Upper lobe of right lung (tissue), 1 donor: ENCODE measurements around the gene ARSA. TPM values are rescaled to one million over a fixed set of nuclear protein-coding genes. Genes with fewer than 3 reads are reported as not detected.

Experiments used
- ATAC-seq: fragments of 200-7000 bp; cut with Tn5 transposase; one replicate; pipeline ENCODE4 v1.9.1; 2020; ENCODE audit warnings: mild to moderate bottlenecking, moderate library complexity
- DNase-seq: peaks from one replicate; pipeline ENCODE4 v3.0.0-alpha.2; 2020
- H3K27ac ChIP-seq: fragments of 200-600 bp; one replicate; pipeline ENCODE4 v1.8.0; 2022
- H3K27me3 ChIP-seq: fragments of 200-600 bp; one replicate; pipeline ENCODE4 v1.8.0; 2022; ENCODE audit warnings: mild to moderate bottlenecking
- H3K36me3 ChIP-seq: fragments of 200-600 bp; one replicate; pipeline ENCODE4 v1.8.0; 2022
- H3K4me1 ChIP-seq: fragments of 200-600 bp; one replicate; pipeline ENCODE4 v1.8.0; 2022
- H3K4me3 ChIP-seq: fragments of 200-600 bp; one replicate; pipeline ENCODE4 v1.8.0; 2022; ENCODE audit warnings: mild to moderate bottlenecking
- H3K9me3 ChIP-seq: fragments of 200-600 bp; one replicate; pipeline ENCODE4 v1.8.0; 2022
- CTCF ChIP-seq: fragments of 200-600 bp; IDR thresholded peaks from one replicate; pipeline ENCODE4 v1.8.0; 2022; ENCODE audit warnings: antibody characterized with exemption
- intact Hi-C: fragments of 100-400 bp; cut with DNase I; formaldehyde crosslinking; loops from one replicate; pipeline ENCODE4 v1.11.0; 2022
- total RNA-seq: library from RNA; stranded (reverse); fragmentation: NEBNext Ultra II Directional; extraction: Animal tissue kit (Norgen Biotek cat#: 25700); gene quantifications from one replicate; pipeline ENCODE4 v1.2.1, GENCODE V29; 2021
- donor health status: DM: no; HTN: yes; CAD: no; lungs with severe emphysema.

The ARSA gene
- total RNA-seq, 1 donor from 2014 or later, result 46.4 TPM

GRCh38 chr22:50582493-50583293, 45.3 kb downstream of the ARSA start, which contains the start of gene CHKB:
Gene CHKB (minus strand): TSS chr22:50582849. CDS start chr22:50582781, 68 bp downstream.
- TF ChIP-seq CTCF, result no peak
- H3K27me3 ChIP-seq, result no peaks in the 10 kb centered on the region
- peak; percentile 99 for DNase-seq
- peak within 1 kb of the TSS; percentile 99 for H3K27ac ChIP-seq
- H3K4me3 ChIP-seq, result peak within 1 kb of the TSS; percentile 82
- intact Hi-C loops, result no loop called here
- peaks cover 23% of the 10 kb centered on the region for H3K4me1 ChIP-seq
- peak; percentile 97 for ATAC-seq
- no peaks in the 10 kb centered on the region for H3K36me3 ChIP-seq
- no peaks in the 10 kb centered on the region for H3K9me3 ChIP-seq

- H3K9me3 ChIP-seq, result no peaks in the 10 kb centered on the region
- peak overlapping the region; percentile 99 for H3K27ac ChIP-seq
- ATAC-seq (no peak), DNase-seq (no peak)
- no peaks in the 10 kb centered on the region for H3K27me3 ChIP-seq
- intact Hi-C loops, result no loop called here
- peak overlapping the region; percentile 82 for H3K4me3 ChIP-seq
- H3K36me3 ChIP-seq, result no peaks in the 10 kb centered on the region
- H3K4me1 ChIP-seq, result peaks cover 27% of the 10 kb centered on the region
- TF ChIP-seq CTCF, result no peak
These were observed 45.9 kb downstream of the ARSA start for GRCh38 chr22:50581950-50582492.

- ATAC-seq (no peak), DNase-seq (peak; percentile 64)
- no peaks in the 10 kb centered on the region for H3K27me3 ChIP-seq
- no peak for TF ChIP-seq CTCF
- H3K4me3 ChIP-seq, result peak overlapping the region; percentile 82
- peak overlapping the region; percentile 99 for H3K27ac ChIP-seq
- H3K9me3 ChIP-seq, result no peaks in the 10 kb centered on the region
- peaks cover 27% of the 10 kb centered on the region for H3K4me1 ChIP-seq
- intact Hi-C loops, result no loop called here
- no peaks in the 10 kb centered on the region for H3K36me3 ChIP-seq
These were observed 46.7 kb downstream of the ARSA start for GRCh38 chr22:50581031-50581949.

GRCh38 chr22:50579752-50580151, 48.2 kb downstream of the ARSA start:
- TF ChIP-seq CTCF, result no peak
- DNase-seq, result no peak
- Histone ChIP-seq H3K27me3 (no peaks in the 10 kb centered on the region), H3K27ac (no peak overlapping the region), H3K36me3 (no peaks in the 10 kb centered on the region), H3K9me3 (no peaks in the 10 kb centered on the region), H3K4me3 (no peak overlapping the region), H3K4me1 (peaks cover 27% of the 10 kb centered on the region)
- no peak for ATAC-seq
- intact Hi-C loops, result no loop called here

- Histone ChIP-seq H3K27me3 (no peaks in the 10 kb centered on the region), H3K9me3 (no peaks in the 10 kb centered on the region), H3K4me3 (no peak overlapping the region), H3K36me3 (no peaks in the 10 kb centered on the region), H3K27ac (no peak overlapping the region), H3K4me1 (peaks cover 27% of the 10 kb centered on the region)
- intact Hi-C loops, result no loop called here
- TF ChIP-seq CTCF, result no peak
- no peak for DNase-seq
- no peak for ATAC-seq
These were observed 49.1 kb downstream of the ARSA start for GRCh38 chr22:50578776-50579310.
